IPS-18a (cell line): ENCODE results near the gene PPHLN1.
"Not testable (repeated sequence)": the region's sequence is repeated elsewhere in the genome, so short reads cannot be mapped to it uniquely, and the experiment has no call there.

Experiments
- H3K27ac ChIP-seq: one replicate; pipeline ENCODE4 v1.5.1; 2013; ENCODE audit warnings: low read length
- H3K27me3 ChIP-seq: one replicate; pipeline ENCODE4 v1.6.1; 2013; ENCODE audit warnings: mild to moderate bottlenecking, low read length; ENCODE audit not compliant: control insufficient read depth, insufficient read depth
- H3K36me3 ChIP-seq: one replicate; pipeline ENCODE4 v1.6.1; 2013; ENCODE audit warnings: low read depth, low read length; ENCODE audit not compliant: control insufficient read depth
- H3K4me1 ChIP-seq: one replicate; pipeline ENCODE4 v1.6.1; 2013; ENCODE audit warnings: low read depth, low read length; ENCODE audit not compliant: control insufficient read depth
- H3K4me3 ChIP-seq: one replicate; pipeline ENCODE4 v1.5.1; 2013; ENCODE audit warnings: low read length
- H3K9ac ChIP-seq: one replicate; pipeline ENCODE4 v1.6.1; 2013; ENCODE audit warnings: mild to moderate bottlenecking, low read length, moderate library complexity
- H3K9me3 ChIP-seq: one replicate; pipeline ENCODE4 v1.6.1; 2013; ENCODE audit warnings: low read depth, low read length; ENCODE audit not compliant: control insufficient read depth

Gene PPHLN1

DNA sequence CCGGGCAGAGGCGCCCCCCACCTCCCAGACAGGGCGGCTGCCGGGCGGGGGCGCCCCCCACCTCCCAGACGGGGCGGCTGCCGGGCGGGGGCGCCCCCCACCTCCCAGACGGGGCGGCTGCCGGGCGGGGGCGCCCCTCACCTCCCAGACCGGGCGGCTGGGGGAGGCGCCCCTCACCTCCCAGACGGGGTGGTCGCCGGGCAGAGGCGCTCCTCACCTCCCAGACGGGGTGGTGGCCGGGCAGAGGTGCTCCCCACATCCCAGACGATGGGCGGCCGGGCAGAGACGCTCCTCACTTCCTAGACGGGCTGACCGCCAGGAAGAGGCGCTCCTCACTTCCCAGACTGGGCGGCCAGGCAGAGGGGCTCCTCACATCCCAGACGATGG lies 24.0 kb downstream of the PPHLN1 start:
- not testable (repeated sequence) for H3K36me3 ChIP-seq, H3K27ac ChIP-seq, H3K4me3 ChIP-seq, H3K4me1 ChIP-seq, H3K9me3 ChIP-seq, H3K9ac ChIP-seq, H3K27me3 ChIP-seq

DNA sequence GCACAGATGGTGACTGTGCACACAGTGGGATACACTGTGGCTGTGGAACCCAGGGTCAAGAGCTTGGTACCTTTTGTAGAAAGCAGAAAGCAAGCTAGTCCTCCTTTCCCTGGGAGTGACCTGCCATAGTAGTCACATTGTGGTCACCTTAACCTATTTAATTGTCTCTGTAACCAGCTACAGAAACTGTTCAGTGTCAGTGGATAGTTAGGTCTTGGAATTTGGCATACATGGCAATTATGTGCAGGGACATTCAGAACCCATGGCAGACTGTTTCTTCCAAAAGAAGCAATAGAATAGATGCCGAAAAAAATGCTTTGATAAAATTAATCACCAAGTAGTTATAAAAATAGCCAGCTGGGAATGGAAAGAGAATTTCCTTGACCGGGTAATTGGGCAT lies 30.4 kb downstream of the PPHLN1 start:
- Histone ChIP-seq H3K27ac (no peak overlapping the region), H3K4me1 (no peaks in the 10 kb centered on the region), H3K9me3 (no peaks in the 10 kb centered on the region), H3K9ac (no peak overlapping the region), H3K27me3 (no peaks in the 10 kb centered on the region), H3K36me3 (peaks cover 21% of the 10 kb centered on the region), H3K4me3 (no peak overlapping the region)

DNA sequence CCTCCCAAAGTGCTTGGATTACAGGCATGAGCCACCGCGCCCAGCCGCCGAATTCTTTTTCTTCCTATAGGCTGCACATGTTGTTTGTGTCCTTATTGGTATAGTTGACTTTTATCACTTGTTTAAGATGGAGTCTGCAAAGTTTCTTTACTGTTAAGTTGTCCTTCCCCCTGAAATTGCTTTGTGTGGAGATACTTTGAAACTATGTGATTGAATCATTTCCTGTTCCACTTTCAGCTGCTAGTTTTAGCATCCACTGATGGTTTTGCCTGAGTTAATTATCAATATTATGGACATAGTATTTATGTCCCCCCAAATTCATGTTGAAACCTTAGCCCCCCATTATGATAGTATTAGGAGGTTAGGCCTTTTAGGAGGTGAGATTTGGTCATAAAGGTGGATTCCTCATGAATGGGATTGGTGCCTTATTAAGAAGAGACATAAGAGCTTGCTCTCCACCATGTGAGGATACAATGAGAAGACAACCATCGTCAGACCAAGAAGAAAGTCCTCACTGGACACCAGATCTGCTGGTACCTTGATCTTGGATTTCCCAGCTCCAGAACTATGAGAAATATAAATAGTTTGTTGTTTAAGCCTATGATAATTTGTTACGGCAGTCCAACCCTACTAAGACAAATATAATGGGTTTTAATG lies 34.9 kb downstream of the PPHLN1 start:
- no peaks in the 10 kb centered on the region for H3K27me3 ChIP-seq
- H3K4me3 ChIP-seq: no peak overlapping the region
- H3K36me3 ChIP-seq: peaks cover 11% of the 10 kb centered on the region
- no peaks in the 10 kb centered on the region for H3K9me3 ChIP-seq
- H3K4me1 ChIP-seq: peaks cover 5% of the 10 kb centered on the region
- H3K9ac ChIP-seq: no peak overlapping the region
- H3K27ac ChIP-seq: no peak overlapping the region

DNA sequence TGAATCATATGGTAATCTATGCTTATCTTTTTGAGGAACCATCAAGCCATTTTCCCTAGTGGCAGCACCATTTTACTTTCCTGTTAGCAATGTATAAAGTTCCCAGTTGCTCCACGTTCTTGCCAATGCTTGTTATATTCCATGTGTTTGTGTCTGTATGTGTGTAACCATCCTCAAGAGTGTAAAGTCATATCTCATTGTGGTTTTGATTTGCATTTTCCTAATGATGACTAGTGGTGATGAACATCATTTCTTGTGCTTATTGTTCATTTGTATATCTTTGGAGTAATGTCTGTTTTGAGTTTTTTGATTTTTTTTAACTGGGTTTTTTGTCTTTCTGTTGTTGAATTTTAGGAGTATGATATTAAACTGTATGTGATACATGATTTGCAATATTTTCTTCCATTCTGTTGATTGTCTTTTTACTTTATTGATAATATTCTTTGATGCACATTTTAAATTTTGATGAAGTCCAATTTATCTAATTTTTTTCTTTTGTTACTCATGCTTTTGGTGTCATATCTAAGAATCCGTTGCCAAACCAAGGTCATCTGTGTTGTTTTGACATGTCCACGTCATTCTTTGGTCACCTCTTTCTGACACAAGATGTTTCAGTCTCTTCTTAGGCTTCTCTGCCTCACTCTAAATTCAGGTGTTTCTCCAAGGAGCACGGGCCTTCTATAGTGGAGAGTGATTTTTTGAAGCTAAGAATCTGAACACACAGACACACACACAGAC lies 36.1 kb downstream of the PPHLN1 start:
- H3K4me1 ChIP-seq: peaks cover 5% of the 10 kb centered on the region
- no peak overlapping the region for H3K4me3 ChIP-seq

DNA sequence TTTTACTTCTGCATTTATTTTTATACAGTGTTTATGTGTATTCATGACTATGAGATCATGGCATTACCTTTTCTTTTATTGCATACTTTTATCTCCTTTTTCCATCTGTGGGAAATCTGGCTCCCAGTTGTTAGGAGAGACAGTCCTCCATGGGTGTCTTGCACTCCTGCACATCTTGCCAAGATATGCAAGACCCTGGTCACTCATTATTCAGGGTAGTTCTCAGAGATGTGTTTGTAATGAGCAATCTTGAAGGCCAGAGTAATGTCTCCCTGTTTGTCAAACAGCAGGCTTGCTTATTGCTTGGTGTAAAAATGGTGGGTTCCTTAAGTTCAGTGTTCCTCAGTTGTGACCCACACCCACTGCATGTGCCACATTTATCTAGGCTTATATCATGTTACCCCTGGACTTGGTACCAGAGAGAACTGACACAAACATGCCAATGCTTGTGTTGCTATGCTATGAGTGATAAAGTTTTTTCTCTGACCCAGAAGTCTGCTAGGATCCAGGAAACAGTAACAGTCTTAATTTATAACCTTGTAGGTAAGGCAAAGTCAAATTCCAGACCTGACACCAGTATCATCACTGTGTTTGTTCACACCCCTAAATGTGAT lies 36.8 kb downstream of the PPHLN1 start:
- Histone ChIP-seq H3K27me3 (no peaks in the 10 kb centered on the region), H3K36me3 (peaks cover 4% of the 10 kb centered on the region), H3K9ac (no peak overlapping the region), H3K27ac (no peak overlapping the region), H3K9me3 (no peaks in the 10 kb centered on the region), H3K4me1 (peaks cover 5% of the 10 kb centered on the region), H3K4me3 (no peak overlapping the region)

More for the DNA sequence above, 36.1 kb downstream of the PPHLN1 start:
- no peak overlapping the region for H3K27ac ChIP-seq
- H3K36me3 ChIP-seq: peaks cover 4% of the 10 kb centered on the region
- H3K9ac ChIP-seq: no peak overlapping the region
- H3K9me3 ChIP-seq: no peaks in the 10 kb centered on the region
- no peaks in the 10 kb centered on the region for H3K27me3 ChIP-seq

DNA sequence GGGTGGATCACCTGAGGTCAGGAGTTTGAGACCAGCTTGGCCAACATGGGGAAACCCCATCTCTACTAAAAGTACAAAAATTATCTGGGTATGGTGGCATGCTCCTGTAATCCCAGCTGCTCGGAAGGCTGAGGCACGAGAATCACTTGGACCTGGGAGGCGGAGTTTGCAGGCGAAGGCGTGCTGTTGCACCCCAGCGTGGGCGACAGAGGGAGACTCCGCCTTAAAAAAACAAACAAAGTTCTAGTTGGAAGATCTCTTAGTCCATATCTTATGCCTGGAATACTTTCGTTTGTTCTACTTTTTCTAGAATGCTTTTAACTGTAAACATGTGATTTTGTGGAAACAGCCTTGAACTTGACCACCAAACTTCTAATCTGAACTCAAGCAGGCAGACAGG lies 38.7 kb downstream of the PPHLN1 start:
- H3K9me3 ChIP-seq: no peaks in the 10 kb centered on the region
- H3K4me3 ChIP-seq: no peak overlapping the region
- peaks cover 4% of the 10 kb centered on the region for H3K36me3 ChIP-seq
- H3K27ac ChIP-seq: no peak overlapping the region
- no peaks in the 10 kb centered on the region for H3K27me3 ChIP-seq
- peaks cover 12% of the 10 kb centered on the region for H3K4me1 ChIP-seq
- no peak overlapping the region for H3K9ac ChIP-seq

DNA sequence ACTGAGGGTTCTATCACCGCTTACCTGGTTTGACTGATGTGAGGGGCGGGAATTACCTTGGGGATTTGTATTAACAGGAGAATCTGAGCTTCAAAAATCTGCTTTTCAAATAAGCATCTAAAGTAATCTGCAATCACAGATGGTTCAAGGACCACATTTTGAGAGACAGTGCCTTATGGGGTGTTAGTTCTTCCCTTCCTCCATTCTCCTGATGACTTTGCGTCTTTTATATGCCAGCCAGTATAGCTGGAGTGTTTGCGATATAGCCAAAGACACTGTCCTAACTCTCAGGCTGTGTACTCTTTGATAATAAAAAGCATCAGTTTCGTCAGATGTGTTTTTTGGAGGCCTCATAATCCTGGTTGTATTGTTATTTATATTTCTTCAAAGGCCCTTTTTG lies 39.5 kb downstream of the PPHLN1 start:
- H3K36me3 ChIP-seq: peaks cover 4% of the 10 kb centered on the region
- H3K27me3 ChIP-seq: no peaks in the 10 kb centered on the region
- H3K9me3 ChIP-seq: no peaks in the 10 kb centered on the region
- H3K4me1 ChIP-seq: peaks cover 20% of the 10 kb centered on the region
- no peak overlapping the region for H3K9ac ChIP-seq
- H3K4me3 ChIP-seq: no peak overlapping the region
- H3K27ac ChIP-seq: no peak overlapping the region

DNA sequence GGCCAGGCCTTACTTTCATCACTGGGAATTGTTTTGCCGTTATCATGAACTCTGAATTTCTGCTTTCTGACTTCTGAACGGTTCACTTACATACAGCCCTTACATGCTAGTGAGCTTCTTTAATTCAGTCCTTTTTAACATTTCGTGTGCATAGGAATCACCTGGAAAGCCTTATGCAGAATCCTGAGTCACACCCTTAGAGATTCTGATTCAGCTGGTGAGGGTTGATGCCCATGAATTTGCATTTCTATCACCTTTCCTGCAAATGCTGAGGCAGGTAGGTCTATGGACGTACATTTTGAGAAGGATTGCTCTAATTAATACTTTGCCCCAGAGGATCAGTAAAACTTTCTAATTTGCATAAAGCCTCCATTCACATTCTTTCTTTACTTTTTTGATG lies 44.0 kb downstream of the PPHLN1 start:
- no peaks in the 10 kb centered on the region for H3K27me3 ChIP-seq
- H3K4me1 ChIP-seq: peaks cover 17% of the 10 kb centered on the region
- H3K9me3 ChIP-seq: no peaks in the 10 kb centered on the region
- peaks cover 3% of the 10 kb centered on the region for H3K36me3 ChIP-seq
- no peak overlapping the region for H3K9ac ChIP-seq
- no peak overlapping the region for H3K4me3 ChIP-seq
- no peak overlapping the region for H3K27ac ChIP-seq

DNA sequence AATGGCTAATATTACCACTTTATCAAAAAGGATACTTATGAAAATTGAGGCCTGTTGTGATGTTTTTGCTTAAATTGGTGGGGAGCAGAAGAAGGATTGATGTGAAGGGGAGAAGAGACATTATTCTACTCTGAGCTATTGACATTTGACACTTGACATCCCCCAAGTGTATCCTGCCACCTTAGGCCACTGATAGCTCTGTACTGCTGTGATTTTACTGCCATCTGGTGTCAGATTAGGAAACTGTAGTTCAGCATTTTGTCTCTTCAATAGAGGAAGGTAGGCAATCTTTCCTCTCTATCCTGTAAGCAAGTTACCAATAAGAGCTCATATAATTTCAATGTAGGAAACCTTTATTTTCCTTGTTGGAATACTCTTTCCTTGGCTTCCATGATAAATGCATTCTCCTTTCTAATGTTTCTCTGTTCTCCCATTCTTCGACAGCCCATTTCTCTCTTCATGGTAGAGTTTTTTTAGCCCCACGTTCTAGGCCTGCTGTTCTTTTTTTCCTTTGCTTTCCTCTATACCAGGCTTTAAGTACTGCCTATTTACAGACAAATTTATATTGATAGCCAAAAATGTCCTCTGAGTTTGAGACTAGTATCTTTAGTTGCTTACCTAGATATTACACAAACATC lies 46.3 kb downstream of the PPHLN1 start:
- Histone ChIP-seq H3K27ac (no peak overlapping the region), H3K9ac (no peak overlapping the region), H3K4me3 (no peak overlapping the region), H3K27me3 (no peaks in the 10 kb centered on the region), H3K9me3 (no peaks in the 10 kb centered on the region), H3K36me3 (peaks cover 13% of the 10 kb centered on the region), H3K4me1 (peaks cover 16% of the 10 kb centered on the region)

DNA sequence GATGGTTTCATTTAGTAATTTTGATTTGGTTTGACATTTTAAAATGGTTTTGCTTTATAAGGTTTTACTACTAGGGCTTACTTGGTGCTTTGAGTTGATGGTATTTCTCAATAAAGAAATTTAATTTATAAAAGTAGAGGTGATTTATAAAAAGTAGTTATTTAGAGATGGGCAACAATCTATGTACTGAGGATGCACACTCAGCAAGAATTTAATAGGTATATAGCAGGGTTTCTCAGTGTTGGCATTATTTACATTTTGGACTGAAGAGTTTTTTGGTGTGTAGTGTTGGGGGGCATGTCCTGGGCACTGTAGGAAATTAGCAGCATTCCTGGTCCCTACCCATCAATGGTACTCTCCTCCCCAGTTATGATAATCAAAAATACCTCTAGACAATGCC lies 47.7 kb downstream of the PPHLN1 start:
- no peaks in the 10 kb centered on the region for H3K9me3 ChIP-seq
- H3K27ac ChIP-seq: no peak overlapping the region
- peaks cover 13% of the 10 kb centered on the region for H3K36me3 ChIP-seq
- peaks cover 16% of the 10 kb centered on the region for H3K4me1 ChIP-seq
- H3K4me3 ChIP-seq: no peak overlapping the region
- no peaks in the 10 kb centered on the region for H3K27me3 ChIP-seq
- no peak overlapping the region for H3K9ac ChIP-seq

DNA sequence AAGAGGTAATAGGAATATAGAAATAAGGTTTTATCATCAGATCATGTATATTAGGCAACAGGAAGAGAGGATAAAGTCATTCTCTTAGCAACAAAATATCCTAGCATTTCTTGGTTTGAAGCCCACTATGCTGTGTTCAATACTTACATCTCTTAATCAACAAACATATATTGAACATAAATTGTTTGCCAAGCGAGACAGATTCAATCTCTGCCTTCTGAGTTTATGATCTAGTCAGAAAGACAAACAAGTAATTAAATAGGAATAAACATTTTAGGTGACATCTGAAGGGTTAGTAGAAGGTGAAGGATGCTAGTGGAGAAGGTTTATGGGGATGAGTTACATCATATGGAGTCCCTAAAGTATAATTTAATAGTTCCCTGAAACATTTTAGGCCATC lies 54.8 kb downstream of the PPHLN1 start:
- peaks cover 8% of the 10 kb centered on the region for H3K36me3 ChIP-seq
- H3K27me3 ChIP-seq: no peaks in the 10 kb centered on the region
- no peaks in the 10 kb centered on the region for H3K9me3 ChIP-seq
- H3K9ac ChIP-seq: no peak overlapping the region
- H3K27ac ChIP-seq: no peak overlapping the region
- peaks cover 10% of the 10 kb centered on the region for H3K4me1 ChIP-seq
- no peak overlapping the region for H3K4me3 ChIP-seq
